Measurements from ENCODE around the gene NSMCE1.
"Not testable (repeated sequence)": the region's sequence is repeated elsewhere in the genome, so short reads cannot be mapped to it uniquely, and the experiment has no call there.

The NSMCE1 gene

DNA sequence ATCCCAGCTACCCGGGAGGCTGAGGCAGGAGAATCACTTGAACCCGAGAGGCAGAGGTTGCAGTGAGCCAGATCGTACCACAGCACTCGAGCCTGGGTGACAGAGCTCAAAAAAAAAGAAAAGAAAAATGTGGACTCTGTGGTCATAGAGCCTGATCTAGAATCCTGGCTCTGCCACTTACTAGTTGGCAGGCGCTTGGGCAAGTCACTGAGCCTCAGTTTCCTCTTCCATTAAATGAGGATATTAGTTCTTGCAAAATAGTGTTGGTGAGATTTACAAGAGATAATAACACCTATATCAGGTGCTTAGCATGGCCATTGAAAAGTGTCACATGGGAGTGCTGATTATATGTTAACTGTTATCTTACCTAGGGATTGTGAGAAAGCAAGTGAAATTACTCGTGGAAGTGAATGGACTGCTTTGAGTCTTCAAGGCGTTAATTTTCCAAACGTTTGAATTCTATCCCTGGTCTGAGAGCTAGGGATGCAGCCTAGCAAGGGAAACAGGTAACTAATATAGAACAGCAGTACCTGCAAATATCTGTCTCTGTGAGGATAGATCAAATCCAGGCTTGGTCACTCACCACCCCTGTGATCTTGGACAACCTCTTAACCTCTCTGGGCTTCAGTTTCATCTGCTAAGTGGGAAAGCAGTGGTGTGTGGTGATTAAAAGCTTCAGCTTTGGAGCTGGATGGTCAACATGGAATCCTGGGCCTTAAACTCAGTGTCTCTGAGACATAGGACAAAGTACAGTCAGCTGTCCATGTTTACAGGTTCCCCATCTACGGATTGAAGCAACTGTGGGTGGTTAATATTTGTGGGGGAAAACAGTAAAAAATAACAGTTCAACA is 953 bp upstream of the NSMCE1 start:
- DNase-seq (ENCODE audit: low spot score): no peak

DNA sequence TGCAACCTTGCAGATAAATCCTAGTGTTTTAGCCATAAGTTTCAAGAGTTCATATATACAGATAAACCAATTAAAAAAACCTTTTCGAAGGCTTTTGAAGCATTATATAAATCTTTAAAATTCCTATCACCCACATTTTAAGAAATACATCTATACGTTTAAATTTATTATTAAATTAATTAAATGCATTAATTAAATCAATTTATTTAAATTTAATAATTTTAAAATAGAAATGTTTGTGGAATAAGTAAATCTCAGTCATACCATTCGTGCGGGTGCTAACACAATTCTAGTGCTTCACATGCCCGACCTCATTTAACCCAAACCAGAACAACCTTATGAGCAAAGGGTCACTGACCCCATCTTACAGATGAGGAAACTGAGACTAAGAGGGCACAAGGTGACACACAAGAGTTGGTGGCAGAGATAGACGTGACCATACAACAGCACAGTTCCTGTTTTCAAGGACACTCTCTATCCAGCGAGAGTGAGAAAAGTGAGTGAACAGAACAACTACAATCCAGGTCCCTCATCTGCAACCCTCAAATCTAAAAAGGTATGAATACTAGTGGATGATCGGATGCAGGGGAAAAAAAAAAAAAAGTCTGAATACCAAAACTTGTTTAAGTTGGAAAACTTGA is 1.4 kb downstream of the NSMCE1 start:
- DNase-seq (ENCODE audit: low spot score): no peak

DNA sequence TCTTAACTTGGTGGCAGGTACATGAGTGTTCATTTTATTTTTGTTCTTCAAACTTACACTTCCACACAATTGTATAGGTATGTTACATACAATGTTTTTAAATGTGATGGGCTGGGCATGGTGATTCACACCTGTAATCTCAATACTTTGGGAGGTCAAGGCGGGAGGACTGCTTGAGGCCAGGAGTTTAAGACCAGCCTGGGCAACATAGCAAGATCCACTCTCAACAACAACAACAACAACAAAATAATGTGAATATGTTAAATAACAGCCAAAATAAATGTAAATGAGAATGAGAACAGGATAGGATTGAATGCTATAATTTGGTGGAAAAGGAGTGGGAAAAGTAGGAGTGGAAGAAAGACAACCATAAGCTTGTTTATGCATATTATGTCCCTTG is 2.6 kb downstream of the NSMCE1 start:
- no peak for DNase-seq (ENCODE audit: low spot score)

DNA sequence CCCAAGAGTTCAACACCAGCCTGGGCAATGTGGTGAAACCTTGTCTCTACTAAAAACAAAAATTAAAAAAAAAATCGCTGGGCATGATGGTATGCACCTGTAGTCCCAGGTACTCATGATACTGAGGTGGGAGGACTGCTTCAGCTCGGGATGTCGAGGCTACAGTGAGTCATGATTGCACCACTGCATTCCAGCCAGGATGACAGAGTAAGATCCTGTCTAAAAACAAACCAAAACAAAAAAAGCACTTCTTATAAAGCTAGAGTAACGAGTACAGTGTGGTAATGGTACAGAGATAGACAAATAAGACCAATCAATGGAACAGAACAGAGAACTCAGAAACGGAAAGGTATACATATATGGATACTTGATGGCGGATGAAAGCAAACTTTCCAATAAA is 4.4 kb downstream of the NSMCE1 start:
- DNase-seq (ENCODE audit: low spot score): no peak

DNA sequence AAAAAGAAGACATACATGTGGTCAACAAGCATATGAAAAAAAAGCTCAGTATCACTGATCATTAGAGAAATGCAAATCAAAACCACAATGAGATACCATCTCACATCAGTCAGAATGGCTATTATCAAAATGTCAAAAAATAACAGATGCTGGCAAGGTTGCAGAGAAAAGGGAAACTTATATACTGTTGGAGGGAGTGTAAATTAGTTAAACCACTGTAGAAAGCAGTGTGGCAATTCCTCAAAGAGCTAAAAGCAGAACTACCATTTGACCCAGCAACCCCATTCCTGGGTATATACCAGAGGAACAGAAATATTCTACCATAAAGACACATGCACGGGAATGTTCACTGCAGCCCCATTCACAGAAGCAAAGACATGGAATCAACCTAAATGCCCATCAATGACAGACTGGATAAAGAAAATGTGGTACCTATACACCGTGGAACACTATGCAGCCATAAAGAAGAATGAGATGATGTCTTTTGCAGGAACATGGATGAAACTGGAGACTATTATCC is 5.6 kb downstream of the NSMCE1 start:
- not testable (repeated sequence) for DNase-seq (ENCODE audit: low spot score)

DNA sequence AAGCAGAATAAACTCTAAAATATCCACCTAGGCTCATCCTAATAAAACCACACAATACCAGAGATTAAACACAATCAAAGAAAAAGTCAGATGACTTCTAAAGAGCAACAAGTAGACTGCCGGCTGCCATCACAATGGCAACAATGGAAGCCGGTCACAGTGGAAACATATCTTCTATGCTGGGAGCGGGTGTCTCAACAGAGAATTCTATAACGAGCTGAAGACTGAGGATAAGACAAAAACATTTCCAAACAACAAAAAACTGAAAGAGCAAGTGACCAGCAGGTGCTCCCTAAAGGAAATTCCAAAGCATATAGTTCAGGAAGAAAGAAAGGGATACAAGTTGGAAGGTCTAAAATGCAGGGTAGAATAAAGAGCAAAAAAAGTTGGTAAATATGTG is 8.9 kb downstream of the NSMCE1 start:
- DNase-seq (ENCODE audit: low spot score): no peak

DNA sequence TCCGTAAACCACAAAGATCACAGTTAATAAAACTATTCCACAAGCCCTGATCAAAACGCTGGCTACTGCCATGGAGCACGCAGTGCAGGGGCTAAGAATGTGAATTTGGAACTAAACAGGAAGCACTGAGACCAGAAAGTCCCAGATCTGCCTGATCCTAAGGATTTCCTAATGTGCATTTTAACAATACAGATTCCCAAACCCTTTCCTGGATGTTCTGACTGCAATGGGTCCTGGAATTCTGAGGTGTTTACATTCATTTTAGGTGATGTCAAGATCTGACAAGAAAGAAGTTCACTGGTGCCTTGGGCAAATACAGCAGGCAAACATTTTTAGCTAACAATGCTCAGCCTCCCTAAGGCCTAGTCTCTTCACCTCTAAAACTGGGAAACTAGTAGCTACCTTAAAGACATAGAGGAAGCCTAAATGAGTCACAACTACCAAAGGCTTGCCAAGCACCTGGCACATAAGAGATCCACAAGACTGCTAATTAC is 10.3 kb downstream of the NSMCE1 start:
- no peak for DNase-seq (ENCODE audit: low spot score)

DNA sequence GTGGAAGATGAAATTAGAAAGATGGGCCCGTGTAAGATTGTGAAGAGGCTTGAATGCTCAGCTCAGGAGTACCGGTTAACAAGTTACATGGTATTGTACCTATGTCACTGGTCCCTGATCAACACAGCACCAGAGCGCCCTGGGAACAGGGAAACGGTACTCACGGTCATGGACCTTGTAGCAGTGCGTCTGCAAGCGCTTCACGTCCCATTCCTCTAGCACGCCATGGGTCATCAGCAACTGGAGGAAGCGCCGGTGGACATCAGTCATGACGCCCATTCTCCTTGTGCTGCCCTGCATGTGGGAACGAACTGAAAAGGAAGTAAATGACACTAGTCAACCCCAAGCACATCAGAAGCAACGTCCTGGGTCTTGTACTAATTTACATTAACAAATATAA is 11.3 kb downstream of the NSMCE1 start:
- DNase-seq (ENCODE audit: low spot score): no peak

DNA sequence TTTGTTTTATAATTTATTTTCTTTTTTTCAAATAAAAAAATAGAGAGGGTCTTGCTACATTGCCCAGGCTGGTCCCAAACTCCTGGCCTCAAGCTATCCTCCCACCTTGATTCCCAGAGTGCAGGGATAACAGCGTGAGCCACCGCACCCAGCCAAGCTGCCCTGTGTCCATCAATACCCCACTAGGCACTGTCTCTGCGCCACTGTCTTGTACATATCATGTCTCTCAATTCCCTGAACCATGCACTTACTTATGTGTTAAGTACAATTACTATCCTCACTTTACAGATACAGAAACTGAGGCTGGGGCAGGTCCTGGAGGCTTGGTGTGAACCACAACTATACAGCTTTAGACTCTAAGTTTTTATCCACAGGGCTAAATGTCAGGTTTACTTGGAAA is 11.7 kb downstream of the NSMCE1 start:
- no peak for DNase-seq (ENCODE audit: low spot score)

DNA sequence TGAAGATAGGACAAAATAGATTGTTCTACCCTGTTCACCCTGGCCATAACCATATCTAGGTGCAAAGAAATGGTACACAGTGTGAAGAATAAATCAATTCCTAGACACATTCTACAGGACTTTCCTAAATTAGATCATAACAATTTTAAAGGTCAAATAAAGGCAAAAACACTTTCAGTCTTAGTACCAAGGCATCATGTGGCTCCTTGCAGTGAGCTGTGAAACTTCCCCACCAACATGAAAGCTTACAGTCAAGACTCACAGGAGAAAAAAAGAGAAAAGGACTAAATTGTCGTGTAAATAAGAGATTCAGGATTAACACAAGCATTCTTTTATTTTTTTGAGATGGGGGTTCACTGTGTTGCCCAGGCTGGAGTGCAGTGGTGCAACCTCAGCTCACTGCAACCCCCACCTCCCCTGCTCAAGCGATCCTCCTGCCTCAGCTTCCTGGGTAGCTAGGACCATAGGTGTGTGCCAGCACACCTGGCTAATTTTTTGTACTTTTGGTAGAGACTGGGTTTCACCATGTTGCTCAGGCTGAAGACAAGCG is 14.2 kb downstream of the NSMCE1 start:
- DNase-seq (ENCODE audit: low spot score): no peak

DNA sequence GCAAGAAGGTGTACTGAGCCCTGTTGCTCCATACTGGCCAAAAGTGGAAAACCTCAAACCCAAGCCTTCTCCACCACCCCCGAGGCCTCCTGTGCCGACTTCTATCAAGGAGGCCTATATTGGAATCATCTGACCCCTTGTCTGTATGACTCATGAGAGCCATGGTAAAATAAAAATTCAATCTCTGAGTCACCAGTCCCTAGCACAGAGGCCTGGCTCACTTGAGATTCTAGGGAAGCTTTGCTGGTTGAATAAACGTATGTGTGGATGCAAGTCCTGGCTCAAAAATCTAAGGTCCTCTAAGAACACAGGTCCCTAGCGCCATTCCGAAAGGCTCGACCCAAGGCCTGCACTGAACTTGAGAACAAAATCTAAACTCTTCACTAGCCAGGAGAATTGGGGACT is 15.0 kb downstream of the NSMCE1 start:
- no peak for DNase-seq (ENCODE audit: low spot score)

DNA sequence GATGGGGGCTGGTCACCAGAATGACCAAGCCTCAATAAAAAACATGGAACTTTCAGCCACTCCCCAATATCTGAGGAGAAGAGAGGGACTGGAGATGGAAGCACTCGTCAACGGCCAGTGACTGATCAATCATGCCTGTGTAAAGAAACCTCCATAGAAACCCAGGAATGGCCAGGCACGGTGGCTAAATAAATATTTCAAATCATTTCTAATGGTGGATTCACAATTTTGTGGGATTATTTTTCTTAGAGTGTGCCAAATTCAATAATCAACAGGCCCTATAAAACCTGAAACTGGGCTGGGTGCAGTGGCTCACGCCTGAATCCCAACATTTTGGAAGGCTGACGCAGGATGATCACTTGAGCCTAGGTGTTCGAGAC is 16.4 kb downstream of the NSMCE1 start:
- DNase-seq (ENCODE audit: low spot score): no peak

DNA sequence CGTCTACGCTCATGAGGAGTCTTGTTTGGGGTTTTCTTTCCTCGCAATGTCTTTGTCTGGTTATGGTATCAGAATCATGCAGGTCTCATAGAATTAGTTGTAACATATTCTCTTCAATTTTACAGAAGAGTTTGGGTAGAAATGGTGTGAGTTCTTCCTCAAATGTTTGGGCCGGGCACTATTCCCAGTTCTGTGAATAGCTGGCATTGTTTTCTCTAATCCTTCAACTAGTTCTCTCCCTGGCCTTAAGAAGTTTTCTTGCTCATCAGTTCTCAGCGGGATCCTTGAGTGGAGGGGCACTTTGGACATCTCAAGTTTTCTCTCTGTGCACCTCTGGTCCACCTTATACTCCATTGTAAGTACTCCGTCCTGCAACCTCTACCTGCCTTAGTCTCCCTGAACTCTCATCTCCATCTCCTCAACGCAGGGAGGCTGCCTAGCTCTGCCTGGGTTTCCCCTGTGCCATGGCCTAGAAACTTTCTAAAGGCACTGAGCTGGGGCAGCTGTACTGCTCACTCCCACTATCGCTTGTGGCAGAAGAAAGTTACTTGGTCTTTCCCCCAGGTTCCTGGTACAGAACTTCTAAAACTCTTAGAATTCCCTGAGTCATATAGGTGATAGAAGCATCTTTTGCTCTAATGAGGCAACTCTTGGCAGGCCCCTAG is 16.9 kb downstream of the NSMCE1 start:
- no peak for DNase-seq (ENCODE audit: low spot score)

DNA sequence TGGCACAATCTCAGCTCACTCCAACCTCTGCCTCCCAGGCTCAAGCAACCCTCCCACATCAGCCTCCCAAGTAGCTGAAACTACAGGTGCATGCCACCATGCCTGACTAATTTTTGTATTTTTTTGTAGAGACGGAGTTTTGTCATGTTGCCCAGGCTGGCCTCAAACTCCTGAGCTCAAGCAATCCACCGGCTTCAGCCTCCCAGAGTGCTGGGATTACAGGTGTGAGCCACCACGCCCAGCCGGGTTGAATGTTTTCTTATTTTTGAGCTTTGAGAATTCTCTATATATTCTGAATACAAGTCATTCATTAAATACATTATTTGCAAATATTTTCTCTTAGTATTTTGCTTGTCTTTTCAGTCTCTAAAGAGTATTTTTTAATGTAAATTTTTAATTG is 19.7 kb downstream of the NSMCE1 start:
- not testable (repeated sequence) for DNase-seq (ENCODE audit: low spot score)

DNA sequence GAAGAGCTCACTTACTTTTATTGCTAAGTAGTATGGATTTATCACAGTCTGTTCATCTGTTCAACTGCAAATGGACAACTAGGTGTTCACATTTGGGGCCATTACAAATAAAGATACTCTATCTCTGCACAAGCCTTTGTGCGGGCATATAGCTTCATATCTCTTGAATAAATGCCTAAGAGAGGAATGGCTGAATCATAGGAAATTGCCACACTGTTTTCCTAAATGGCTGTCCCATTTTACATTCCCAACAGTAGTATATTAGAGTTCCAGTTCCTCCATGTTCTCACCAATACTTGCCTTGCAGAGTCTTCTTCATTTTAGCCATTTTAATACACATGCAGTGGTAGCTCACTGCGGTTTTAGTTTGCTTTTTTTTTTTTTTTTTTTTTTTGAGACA is 20.5 kb downstream of the NSMCE1 start:
- no peak for DNase-seq (ENCODE audit: low spot score)

DNA sequence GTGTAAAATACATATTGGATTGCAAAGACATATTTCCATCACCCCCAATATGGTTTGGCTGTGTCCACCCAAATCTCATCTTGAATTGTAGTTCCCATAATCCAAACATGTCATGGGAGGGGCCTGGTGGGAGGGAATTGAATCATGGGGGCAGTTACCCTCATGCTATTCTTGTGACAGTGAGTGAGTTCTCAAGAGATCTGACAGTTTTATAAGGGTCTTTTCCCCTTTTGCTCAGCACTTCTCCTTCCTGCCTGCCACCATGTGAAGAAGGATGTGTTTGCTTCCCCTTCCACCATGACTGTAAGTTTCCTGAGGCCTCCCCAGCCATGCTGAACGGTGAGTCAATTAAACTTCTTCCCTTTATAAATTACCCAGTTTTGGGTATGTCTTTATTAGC is 21.5 kb downstream of the NSMCE1 start:
- not testable (repeated sequence) for DNase-seq (ENCODE audit: low spot score)

DNA sequence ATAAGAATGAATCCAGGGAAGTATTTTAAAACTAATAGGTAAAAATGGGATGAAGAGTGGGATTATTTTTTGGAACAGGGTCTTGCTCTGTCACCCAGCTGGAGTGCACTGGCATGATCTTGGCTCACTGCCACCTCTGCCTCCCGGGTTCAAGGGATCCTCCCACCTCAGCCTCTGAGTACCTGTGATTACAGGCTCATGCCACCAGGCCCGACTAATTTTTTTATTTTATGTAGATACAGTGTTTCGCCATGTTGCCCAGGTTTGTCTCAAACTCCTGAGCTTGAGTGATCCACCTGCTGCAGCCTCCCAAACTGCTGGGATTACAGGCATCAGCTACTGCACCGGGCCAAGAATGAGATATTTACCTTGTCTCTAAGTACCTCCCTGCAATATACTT is 22.1 kb downstream of the NSMCE1 start:
- no peak for DNase-seq (ENCODE audit: low spot score)

DNA sequence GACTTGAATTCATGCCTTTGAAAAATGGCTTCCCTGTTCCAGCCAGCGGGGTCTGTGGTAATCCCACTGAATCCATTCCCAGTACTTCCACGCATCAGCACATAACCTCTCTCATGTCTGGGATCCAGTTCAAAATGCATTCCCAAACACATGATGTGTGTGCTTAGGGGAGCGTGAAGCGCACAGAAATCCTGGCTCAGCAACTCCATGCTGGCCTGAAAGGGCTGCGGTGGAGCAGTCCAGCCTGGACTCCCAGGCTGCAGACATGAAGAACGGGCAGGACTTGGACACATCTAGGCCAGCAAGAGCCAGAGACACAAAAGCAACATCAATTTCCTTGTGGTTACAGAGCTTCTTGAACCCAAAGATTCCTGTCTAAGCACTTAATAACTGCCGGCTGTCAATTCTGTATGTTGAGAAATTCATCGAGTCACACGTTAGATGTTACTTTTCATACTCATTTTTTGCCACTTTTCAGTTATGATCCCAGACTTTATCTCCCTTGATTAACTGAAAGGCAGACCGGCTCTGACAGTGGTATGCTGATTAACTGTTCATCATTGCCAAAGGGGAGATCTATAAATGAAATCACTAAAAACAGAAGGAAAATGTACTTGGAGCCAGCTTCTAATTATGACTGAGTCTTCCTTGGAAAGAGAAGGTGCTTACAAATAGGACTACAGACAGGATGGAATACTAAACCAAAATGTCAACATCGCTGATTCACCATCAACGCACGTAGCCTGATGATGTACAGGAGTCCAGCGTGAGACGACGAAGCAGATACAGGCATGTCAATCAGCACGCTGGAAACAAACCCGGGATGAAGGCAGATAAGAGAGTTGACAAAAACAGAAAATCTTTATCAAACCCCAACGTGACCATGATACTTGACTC is 23.0 kb downstream of the NSMCE1 start:
- no peak for DNase-seq (ENCODE audit: low spot score)

DNA sequence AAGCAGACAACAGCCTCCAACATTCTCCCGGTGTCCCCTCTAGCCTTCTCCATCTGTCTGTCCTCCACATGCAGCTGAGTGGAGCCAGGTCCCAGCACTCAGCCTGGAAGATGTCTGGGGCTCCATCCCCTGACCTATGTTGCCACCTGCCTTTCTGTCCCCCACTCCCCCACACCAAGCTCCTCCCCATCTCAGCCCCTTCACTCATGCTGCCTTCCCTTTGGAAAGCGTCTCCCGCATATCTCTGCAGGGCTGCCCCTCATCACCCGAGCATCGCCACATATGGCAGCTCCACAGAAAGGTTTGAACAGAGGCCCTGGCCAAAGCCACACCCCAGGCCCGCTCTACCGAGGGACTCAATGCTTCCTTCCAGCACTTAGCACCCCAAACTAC is 24.2 kb downstream of the NSMCE1 start:
- no peak for DNase-seq (ENCODE audit: low spot score)

DNA sequence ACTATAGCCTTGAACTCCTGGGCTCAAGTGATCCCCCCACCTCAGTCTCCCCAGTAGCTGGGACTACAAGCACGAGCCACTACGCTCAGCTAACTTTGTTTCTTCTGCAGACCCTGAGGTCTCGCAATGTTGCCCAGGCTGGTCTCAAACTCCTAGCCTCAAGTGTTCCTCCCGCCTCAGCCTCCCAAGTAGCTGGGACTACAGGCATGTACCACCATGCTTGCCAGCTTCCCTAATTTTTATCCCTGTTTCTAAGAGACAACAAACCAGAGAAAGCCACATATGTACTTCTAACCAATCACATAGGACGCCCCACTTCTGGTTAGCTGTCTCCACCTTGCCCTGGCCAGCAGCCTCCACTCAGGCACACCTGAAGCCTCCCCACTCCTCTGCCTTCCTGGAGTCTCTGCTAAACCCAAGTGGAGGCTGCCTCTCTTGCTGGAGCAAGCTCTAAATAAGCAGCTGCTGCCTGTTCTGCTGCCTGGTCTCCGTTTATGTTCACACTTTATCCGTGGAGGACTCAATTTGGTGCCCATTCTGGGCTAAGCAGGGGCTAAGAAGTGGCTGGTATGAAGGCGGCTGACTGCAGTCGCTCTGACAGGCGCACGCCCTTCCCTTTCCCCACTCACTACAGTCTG is 24.7 kb downstream of the NSMCE1 start:
- DNase-seq (ENCODE audit: low spot score): no peak
